ENCODE measurements around the gene KCNQ1.

The KCNQ1 gene

DNA sequence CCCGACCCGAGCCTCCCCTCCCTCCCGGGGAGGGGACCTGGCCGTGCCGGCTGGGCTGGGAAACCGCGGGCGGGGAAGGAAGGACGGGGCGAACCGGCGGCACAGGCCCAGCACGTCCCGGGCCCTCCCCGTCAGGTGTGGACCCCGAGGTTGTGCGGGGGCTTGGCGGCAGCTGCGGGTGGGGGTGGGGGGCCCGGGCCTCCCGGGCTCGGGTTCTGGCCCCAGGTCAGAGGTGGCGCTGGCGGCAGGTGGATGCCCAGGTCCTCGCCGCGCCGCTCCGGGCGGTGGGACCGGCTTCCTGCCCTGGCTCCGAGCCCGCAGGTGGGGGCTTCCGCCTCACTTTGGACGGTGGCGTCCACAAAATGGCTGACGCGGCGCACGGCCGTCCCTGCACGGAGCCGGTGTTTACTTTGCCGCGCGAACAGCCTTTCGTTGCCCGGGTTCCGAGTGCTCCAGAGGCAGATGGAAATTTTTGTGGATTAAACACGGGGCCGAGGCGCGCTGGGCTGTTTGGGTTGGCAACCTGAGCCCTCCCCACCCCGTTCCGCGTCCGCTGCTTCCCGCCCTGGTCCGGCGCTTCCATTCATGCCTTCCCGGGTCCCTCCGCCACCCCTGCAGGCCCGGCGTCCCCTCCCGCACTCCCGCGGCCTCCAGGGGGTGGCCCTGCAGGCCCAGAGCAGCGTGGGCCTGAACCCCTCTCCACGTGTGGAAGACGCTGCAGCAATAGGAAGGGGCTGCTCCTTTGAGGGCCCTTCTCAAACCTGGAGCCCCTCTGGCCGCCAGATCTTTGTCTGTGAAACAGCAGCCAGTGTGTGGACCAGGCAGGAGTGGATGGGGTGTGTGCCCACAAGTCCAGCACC is 346.9 kb downstream of the KCNQ1 start:
- TF ChIP-seq, protein P1, sequence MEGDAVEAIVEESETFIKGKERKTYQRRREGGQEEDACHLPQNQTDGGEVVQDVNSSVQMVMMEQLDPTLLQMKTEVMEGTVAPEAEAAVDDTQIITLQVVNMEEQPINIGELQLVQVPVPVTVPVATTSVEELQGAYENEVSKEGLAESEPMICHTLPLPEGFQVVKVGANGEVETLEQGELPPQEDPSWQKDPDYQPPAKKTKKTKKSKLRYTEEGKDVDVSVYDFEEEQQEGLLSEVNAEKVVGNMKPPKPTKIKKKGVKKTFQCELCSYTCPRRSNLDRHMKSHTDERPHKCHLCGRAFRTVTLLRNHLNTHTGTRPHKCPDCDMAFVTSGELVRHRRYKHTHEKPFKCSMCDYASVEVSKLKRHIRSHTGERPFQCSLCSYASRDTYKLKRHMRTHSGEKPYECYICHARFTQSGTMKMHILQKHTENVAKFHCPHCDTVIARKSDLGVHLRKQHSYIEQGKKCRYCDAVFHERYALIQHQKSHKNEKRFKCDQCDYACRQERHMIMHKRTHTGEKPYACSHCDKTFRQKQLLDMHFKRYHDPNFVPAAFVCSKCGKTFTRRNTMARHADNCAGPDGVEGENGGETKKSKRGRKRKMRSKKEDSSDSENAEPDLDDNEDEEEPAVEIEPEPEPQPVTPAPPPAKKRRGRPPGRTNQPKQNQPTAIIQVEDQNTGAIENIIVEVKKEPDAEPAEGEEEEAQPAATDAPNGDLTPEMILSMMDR (IDR thresholded peaks at IDR 0.05; ENCODE audit: borderline replicate concordance, insufficient read depth, low read depth, low read length): no peak
- H3K4me3 ChIP-seq (ENCODE audit: low read depth, low read length): no peak overlapping the region

DNA sequence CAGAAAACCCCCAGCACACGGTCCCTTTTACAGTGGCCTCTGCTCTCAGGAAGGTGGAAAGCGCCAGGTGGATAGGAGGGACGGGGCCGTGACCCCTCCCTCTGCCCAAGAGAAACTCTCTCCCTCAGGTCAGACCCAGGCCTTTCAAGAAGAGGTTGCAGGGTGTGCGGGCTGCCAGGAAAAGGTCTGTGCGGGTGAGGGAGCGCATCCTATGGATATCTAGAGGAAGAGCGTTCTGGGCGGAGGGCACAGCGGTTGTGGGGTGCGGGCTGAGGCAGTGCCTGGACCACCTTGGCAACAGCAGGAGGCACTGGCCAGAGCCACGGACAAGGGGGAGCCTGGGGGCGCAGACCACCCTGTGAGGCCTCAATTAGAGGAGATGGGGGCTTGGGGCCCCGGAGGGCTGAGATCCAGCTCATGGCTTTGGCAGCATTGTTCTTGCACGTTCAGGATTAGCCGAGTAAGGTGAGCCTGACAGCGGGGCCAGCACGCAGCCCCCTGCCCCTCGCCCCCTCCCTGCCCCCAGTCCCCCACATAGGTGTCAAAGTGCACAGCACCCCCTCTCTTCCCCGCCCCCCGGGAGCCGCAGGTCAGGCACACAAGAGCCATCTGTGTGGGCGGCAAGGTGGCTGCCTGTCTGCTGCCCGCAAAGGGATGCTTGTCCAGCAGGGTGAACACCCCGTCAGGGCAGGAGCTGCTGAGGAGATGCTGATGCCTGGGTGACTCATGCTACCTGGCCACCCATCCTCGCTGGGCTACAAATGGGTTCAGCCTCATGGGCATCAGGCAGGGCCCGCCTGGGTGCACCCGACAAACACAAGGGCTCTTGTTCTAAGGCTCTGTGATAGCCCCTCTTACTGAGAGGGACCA is 347.8 kb downstream of the KCNQ1 start:
- H3K4me3 ChIP-seq (ENCODE audit: low read depth, low read length): no peak overlapping the region
- TF ChIP-seq, protein P1 (IDR thresholded peaks at IDR 0.05; ENCODE audit: borderline replicate concordance, insufficient read depth, low read depth, low read length): no peak

DNA sequence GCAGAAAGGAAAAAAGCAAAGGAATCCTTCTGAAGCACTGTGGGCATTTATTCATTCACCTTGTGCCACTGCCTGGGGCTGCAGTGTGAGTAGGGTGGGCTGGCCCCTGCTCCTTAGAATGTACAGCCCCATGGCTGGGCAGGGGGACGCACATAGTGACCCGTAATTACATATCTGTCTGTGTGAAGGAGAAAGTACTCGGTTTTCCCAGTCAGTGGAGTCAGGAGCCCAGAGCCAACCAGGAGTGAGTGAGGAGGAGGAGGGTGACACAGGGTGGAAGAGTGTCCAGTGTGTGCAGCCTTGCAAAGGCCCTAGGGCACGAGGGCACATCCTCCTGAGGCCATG is 348.9 kb downstream of the KCNQ1 start:
- no peak overlapping the region for H3K4me3 ChIP-seq (ENCODE audit: low read depth, low read length)
- TF ChIP-seq, protein P1 (IDR thresholded peaks at IDR 0.05; ENCODE audit: borderline replicate concordance, insufficient read depth, low read depth, low read length): no peak

DNA sequence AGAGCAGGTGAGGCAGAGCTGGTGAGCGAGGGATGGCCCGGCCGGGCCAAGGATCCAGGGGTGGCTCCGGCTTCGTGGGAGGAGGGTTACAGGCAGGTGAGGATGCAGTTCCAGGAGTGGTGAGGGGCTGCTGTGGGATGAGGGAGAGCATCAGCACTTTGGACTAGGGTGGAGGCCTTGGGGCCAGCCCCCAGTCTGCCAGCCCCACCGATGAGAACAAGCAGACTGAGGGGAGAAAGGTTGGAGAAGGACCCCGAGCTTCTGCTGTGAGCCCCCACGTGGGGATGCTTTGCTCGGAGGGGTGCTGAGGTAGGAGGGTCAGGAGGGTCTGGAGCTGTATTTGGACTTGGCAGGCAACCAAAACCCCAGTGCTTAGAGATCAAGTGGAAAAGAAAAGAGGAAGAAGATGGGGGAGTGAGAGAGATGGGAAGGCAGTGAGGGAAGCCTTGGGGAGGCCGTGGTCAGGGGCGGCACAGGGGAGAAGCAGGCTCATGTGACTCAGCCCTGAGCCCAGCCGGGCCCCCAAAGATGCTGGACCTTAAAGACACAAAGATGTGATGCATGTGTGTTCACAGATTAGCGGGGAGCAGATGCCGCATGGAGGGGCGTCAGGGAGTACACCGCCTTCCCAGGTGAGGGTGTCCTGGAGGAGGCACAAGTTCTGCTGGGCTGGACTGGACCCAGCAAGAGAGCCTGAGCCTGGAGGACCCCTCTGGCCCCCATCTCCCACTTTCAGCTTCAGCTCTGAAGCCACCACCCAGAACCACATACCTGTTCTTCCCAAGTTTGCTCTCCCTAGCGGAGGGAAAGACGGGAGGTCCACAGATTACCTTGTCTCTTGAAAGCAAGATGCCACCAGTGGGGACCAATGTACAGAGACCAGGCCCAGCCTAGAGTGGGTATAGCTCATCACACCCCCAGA is 349.5 kb downstream of the KCNQ1 start:
- H3K4me3 ChIP-seq (ENCODE audit: low read depth, low read length): no peak overlapping the region
- TF ChIP-seq, protein P1 (IDR thresholded peaks at IDR 0.05; ENCODE audit: borderline replicate concordance, insufficient read depth, low read depth, low read length): no peak

DNA sequence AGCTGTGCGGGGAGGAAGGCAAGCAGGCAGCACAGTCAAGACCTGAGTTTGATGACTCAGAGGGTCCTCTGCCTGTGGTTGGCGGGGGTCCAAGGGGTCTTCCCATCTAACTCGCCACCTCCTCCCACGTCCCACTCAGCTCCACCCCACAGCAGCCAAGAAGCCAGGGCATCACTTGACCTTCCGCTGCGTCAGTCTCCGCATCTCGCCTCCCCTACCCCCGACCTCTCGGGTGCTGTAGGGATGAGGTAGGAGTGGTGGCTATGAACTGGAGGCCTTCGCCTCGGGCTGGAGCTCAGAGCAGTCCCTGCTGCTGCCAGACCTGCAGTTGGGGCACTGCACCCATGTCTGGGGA is 350.1 kb downstream of the KCNQ1 start:
- no peak overlapping the region for H3K4me3 ChIP-seq (ENCODE audit: low read depth, low read length)
- TF ChIP-seq, protein P1 (IDR thresholded peaks at IDR 0.05; ENCODE audit: borderline replicate concordance, insufficient read depth, low read depth, low read length): no peak

DNA sequence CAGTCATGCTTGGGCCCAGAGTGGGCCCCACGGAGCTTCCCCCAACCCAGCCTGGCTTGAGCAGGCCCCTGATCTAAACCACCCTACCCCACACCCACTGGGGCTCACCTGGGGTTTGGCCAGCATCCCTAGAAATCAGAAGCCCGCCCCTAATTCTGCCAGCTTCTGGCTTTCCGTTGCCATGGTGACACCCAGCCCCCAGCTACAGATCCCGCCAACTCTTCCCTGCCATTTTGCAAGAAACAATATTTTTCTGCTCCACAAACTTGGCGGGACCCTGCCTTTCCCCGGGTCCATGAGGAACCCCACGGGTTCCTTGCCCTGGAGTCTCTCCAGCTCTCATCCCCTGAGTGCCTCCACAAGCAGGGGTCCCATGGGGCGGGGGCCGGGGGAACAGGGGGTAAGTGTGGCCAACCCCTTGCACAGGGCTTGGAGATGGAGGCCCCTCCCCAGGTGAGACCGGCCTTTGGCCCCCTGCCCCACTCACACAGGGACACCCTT is 350.7 kb downstream of the KCNQ1 start:
- H3K4me3 ChIP-seq (ENCODE audit: low read depth, low read length): no peak overlapping the region
- TF ChIP-seq, protein P1 (IDR thresholded peaks at IDR 0.05; ENCODE audit: borderline replicate concordance, insufficient read depth, low read depth, low read length): no peak

Measured in GM12875 (cell line).